SIG-M5 treated with dmso at 0.1 percent for 504 hours (cell line): ENCODE results near the gene FBXL13.
"Not testable (repeated sequence)": the region's sequence is repeated elsewhere in the genome, so short reads cannot be mapped to it uniquely, and the experiment has no call there.

Experiments used
- DNase-seq: peaks from one replicate; lab custom pipeline; 2025; ENCODE audit not compliant: unreplicated experiment; lab: John Stamatoyannopoulos, UW

The FBXL13 gene

GRCh38 chr7:102780926-102781325 is 293.7 kb downstream of the FBXL13 start:
- not testable (repeated sequence) for DNase-seq

- not testable (repeated sequence) for DNase-seq
Measured at GRCh38 chr7:102778663-102779062, 295.9 kb downstream of the FBXL13 start.

- DNase-seq, result not testable (repeated sequence)
Measured at GRCh38 chr7:102776217-102776616, 298.4 kb downstream of the FBXL13 start.

GRCh38 chr7:102770467-102770866 is 304.1 kb downstream of the FBXL13 start:
- DNase-seq, result not testable (repeated sequence)

DNA sequence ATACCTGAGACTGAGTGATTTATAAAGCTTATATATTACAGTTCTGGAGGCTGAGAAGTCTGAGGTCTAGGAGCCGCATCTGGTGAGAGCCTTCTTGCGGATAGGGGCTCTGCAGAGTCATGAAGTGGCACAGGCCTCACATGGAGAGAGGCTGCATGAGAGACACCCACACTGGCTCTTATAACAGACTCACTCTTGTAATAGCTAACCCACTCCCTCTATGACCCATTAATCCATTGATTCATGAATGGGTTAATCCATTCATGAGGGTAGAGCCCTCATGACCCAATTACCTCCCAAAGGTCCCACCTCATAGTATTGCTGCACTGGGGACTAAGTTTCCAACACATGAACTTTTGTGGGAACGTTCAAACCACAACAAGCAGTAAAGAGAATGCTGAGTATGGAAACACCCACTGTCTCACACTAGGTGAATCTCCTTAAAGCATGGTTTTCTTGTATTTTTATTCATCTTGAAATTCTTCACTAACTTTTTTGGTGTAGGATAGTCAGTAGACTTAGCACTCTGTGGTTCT is 304.9 kb downstream of the FBXL13 start:
- not testable (repeated sequence) for DNase-seq

DNA sequence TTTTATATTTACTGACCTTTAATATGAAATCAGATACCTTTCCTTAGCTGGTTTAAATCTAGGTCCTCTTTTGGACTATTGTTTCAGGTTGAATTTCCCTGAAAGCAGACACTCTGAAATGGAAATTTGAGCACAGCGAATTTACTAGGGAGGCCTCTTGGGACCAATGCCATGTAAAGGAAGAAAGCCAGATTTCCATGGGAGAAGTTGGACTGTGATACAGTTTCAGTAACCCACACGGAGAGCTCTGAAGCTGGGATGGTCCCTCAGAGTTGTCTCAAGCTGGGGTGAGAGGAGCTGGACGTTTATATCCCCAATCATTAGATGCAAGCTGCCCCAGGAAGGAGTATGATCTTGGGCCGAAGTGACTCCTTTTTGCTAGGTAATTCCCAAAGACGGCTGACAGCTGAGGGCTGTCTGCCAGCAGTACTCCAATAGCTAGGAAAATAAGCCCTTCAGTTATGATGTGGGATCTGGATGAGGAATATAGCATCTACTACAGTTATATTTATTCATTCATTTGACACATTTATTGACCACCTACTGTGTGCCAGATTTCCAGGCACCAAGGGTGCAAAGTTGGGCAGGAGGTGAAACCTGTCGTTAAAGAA is 311.2 kb downstream of the FBXL13 start:
- not testable (repeated sequence) for DNase-seq
